B cell (primary cell): Measurements from ENCODE around the gene MLLT6. TPM values are rescaled to one million over a fixed set of nuclear protein-coding genes. Genes with fewer than 3 reads are reported as not detected.

Source experiments
- ATAC-seq: fragments of 200-7000 bp; cut with Tn5 transposase; one replicate; pipeline ENCODE4 v1.10.0; 2021; ENCODE audit warnings: low read depth, mild to moderate bottlenecking, moderate number of reproducible peaks, moderate library complexity
- CTCF ChIA-PET: fragments of 350-600 bp; sonication (Branson Sonifier 250); formaldehyde crosslinking; loops from one replicate; lab custom pipeline; 2021; ENCODE audit warnings: antibody characterized with exemption, inconsistent platforms; lab: Charles Lee
- POLR2A ChIA-PET: fragments of 350-600 bp; sonication (Branson Sonifier 250); formaldehyde crosslinking; loops from one replicate; lab custom pipeline; 2021; ENCODE audit warnings: antibody characterized with exemption; lab: Charles Lee
- DNase-seq: peaks from one replicate; pipeline ENCODE4 v3.0.0; 2013
- H2AFZ ChIP-seq: 2 replicates; pipeline ENCODE4 v1.6.1; 2012; ENCODE audit warnings: mild to moderate bottlenecking, low read depth, low read length; ENCODE audit not compliant: insufficient read depth, poor library complexity, severe bottlenecking
- H3K27ac ChIP-seq, 2 donors: 1 replicate in 1 of 2; 2 replicates in 1 of 2; pipeline ENCODE4 v1.5.1; 2012 to 2013; ENCODE audit warnings: low read length in 2 of 2, mild to moderate bottlenecking in 2 of 2, moderate library complexity in 1 of 2
- H3K27me3 ChIP-seq, 4 experiments: fragments of 200-600 bp in 1 of 4; sonication (generic) in 1 of 4; replicated peaks in 1 of 4; 1 replicate in 2 of 4; 2 replicates in 2 of 4; pipeline versions ENCODE4 v1.6.1 to v1.7.0; 2013 to 2016; ENCODE audit warnings: low read length in 3 of 4, mild to moderate bottlenecking in 2 of 4, mixed read lengths in 1 of 4, moderate library complexity in 1 of 4; ENCODE audit not compliant: insufficient read depth in 4 of 4, control insufficient read depth in 3 of 4; ENCODE audit errors: control extremely low read depth in 1 of 4
- H3K36me3 ChIP-seq, 2 experiments: replicated peaks in 1 of 2; 1 replicate in 1 of 2; 2 replicates in 1 of 2; pipeline versions ENCODE4 v1.6.1 to v1.7.1; 2013; ENCODE audit warnings: low read length in 1 of 2; ENCODE audit not compliant: insufficient read depth in 2 of 2, control insufficient read depth in 1 of 2; ENCODE audit errors: control extremely low read depth in 1 of 2, extremely low read depth in 1 of 2
- H3K4me1 ChIP-seq, 2 donors: fragments of 200-600 bp in 1 of 2; sonication (generic) in 1 of 2; 1 replicate in 1 of 2; 2 replicates in 1 of 2; pipeline versions ENCODE4 v1.5.1 to v1.6.1; 2013 to 2017; ENCODE audit warnings: low read length in 2 of 2; ENCODE audit not compliant: control insufficient read depth in 2 of 2, insufficient read depth in 2 of 2
- H3K4me2 ChIP-seq: replicated peaks from 2 replicates; pipeline ENCODE3; 2012; ENCODE audit warnings: mild to moderate bottlenecking, low read depth, low read length; ENCODE audit not compliant: poor library complexity, severe bottlenecking
- H3K4me3 ChIP-seq, 5 experiments: fragments of 200-600 bp in 1 of 5; sonication (generic) in 1 of 5; 1 replicate in 3 of 5; 2 replicates in 2 of 5; pipeline versions ENCODE4 v1.5.1 to v1.7.0; 2011 to 2016; ENCODE audit warnings: low read length in 4 of 5, mild to moderate bottlenecking in 4 of 5, low read depth in 2 of 5, control low read depth in 1 of 5, moderate library complexity in 1 of 5; ENCODE audit not compliant: insufficient read depth in 1 of 5; ENCODE audit errors: control extremely low read depth in 1 of 5, extremely low read depth in 1 of 5
- H3K79me2 ChIP-seq: fragments of 200-600 bp; sonication (generic); one replicate; pipeline ENCODE4 v1.6.0; 2016; ENCODE audit warnings: low read length; ENCODE audit not compliant: control insufficient read depth, insufficient read depth
- H3K9ac ChIP-seq: fragments of 200-600 bp; sonication (generic); 2 replicates; pipeline ENCODE4 v1.6.1; 2017; ENCODE audit warnings: mild to moderate bottlenecking, low read length, moderate library complexity
- H3K9me3 ChIP-seq, 3 donors: one replicate each; pipeline versions ENCODE4 v1.6.1 to v1.7.1; 2013; ENCODE audit warnings: low read length in 2 of 3; ENCODE audit not compliant: control insufficient read depth in 2 of 3, insufficient read depth in 1 of 3; ENCODE audit errors: control extremely low read depth in 1 of 3
- H4K20me1 ChIP-seq: 2 replicates; pipeline ENCODE4 v1.6.0; 2012; ENCODE audit warnings: mild to moderate bottlenecking, low read length; ENCODE audit not compliant: insufficient read depth, control insufficient read depth, poor library complexity, severe bottlenecking
- H3K27ac Mint-ChIP-seq: one replicate; pipeline ENCODE4 v1.8.0; 2021; ENCODE audit warnings: mixed read lengths
- H3K27me3 Mint-ChIP-seq: one replicate; pipeline ENCODE4 v1.8.0; 2021; ENCODE audit warnings: mixed read lengths
- H3K4me1 Mint-ChIP-seq: one replicate; pipeline ENCODE4 v1.8.0; 2021; ENCODE audit warnings: mixed read lengths
- H3K4me3 Mint-ChIP-seq: one replicate; pipeline ENCODE4 v1.8.0; 2021; ENCODE audit warnings: mixed read lengths
- H3K9me3 Mint-ChIP-seq: one replicate; pipeline ENCODE4 v1.8.0; 2022; ENCODE audit warnings: mixed read lengths; ENCODE audit not compliant: insufficient read depth
- EZH2 ChIP-seq: IDR thresholded peaks from 2 replicates; pipeline ENCODE4 v1.6.1; 2012; ENCODE audit warnings: borderline replicate concordance, low read depth, mild to moderate bottlenecking, moderate library complexity, low read length; ENCODE audit not compliant: insufficient read depth, poor library complexity, severe bottlenecking
- WGBS: methylation state at CpG from one replicate; pipeline ENCODE4 v1.1.5; 2013; ENCODE audit warnings: missing lambda C conversion rate; ENCODE audit not compliant: insufficient coverage; 5-methylcytosine and 5-hydroxymethylcytosine counted together
- intact Hi-C: fragments of 100-400 bp; cut with micrococcal nuclease; formaldehyde crosslinking; loops from one replicate; pipeline ENCODE4 v1.10.0; 2022
- polyA plus RNA-seq: library from polyadenylated mRNA; depleted of rRNA; stranded (reverse); fragments of >200 nt; gene quantifications from 2 replicates; pipeline ENCODE4 v1.2.3, GENCODE V29; 2012
- total RNA-seq, 2 donors: library from RNA; stranded (reverse); fragments of 120-200 nt in 1 of 2; gene quantifications; 1 replicate in 1 of 2; 2 replicates in 1 of 2; pipeline versions ENCODE4 v1.2.3 to v1.2.4, GENCODE V29; 2013 to 2022
- TF ChIP-seq, protein P1 (sequence below): fragments of 200-600 bp; IDR thresholded peaks from one replicate; pipeline ENCODE4 v1.8.0; 2022; ENCODE audit warnings: antibody characterized with exemption, mild to moderate bottlenecking

The MLLT6 gene
- total and polyA plus RNA-seq, 2 donors (not counting 1 experiment from before 2014, with no cell fraction given), result 165 to 288 TPM

DNA sequence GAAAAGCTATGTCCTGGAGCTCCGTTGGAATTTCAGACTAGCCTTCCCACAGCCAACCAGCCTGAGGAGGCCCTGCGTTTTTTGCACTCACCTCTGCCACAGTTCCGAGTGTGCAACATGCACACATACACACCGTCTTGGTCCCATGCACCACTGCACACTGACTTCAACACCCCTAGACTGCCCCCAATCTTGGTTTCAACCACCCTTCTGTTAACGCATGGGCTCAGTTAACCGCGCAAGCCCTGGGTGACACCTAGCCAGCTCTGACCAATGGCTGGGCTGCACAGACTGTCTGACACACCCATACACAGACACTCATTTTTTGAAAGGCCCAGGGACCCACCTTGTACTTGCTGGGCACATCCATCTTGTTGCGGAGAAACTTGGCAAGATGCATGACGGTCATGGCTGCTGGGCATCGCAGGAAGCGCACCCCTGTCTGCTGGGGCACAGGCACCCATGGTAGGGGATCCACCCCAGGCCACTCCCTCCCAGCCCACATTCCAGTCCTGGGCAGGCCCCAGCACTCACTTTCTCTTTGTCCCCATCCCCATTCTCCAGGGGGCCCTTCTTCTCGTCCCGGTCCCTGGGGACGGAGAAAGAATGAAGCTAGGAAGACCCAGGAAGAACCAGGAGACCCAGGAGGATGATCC lies 33.1 kb downstream of the MLLT6 start:
- POLR2A ChIA-PET, result interaction anchor here (0.6 to 0.7 kb wide), 2 partner anchors 30 to 1329 kb away, joined by 3 to 7 read pairs; no protein-coding TSS in a partner anchor
- intact Hi-C loops, result no loop called here
- CTCF ChIA-PET, result interaction anchor here (0.5 to 4.5 kb wide), 5 partner anchors 22 to 257 kb away, joined by 3 to 172 read pairs (median 3); partner anchors contain the start of gene EPOP
- no peak overlapping the region for H3K27ac ChIP-seq
- peaks cover 0 to 8% (median 0%) of the 10 kb centered on the region in 4 experiments for H3K27me3 ChIP-seq
- H3K4me2 ChIP-seq, result no peak overlapping the region
- H3K9ac ChIP-seq, result no peak overlapping the region
- H4K20me1 ChIP-seq, result peaks cover 7% of the 10 kb centered on the region
- peaks cover 15% of the 10 kb centered on the region for H3K4me1 Mint-ChIP-seq
- peaks cover 0 to 9% of the 10 kb centered on the region in 2 donors for H3K4me1 ChIP-seq
- DNase-seq (no peak), ATAC-seq (no peak)
- no peak overlapping the region for H2AFZ ChIP-seq
- no peak overlapping the region for H3K27ac Mint-ChIP-seq
- no peaks in the 10 kb centered on the region for H3K9me3 ChIP-seq
- peaks cover 6% of the 10 kb centered on the region for H3K27me3 Mint-ChIP-seq
- 70% methylated on average over 11 of the region's 14 CpGs for WGBS
- H3K79me2 ChIP-seq, result no peaks in the 10 kb centered on the region
- no peaks in the 10 kb centered on the region for H3K9me3 Mint-ChIP-seq
- no peaks in the 10 kb centered on the region for H3K36me3 ChIP-seq
- no peak overlapping the region for H3K4me3 Mint-ChIP-seq
- H3K4me3 ChIP-seq, result no peak overlapping the region
- TF ChIP-seq EZH2, result no peak
- TF ChIP-seq, protein P1, sequence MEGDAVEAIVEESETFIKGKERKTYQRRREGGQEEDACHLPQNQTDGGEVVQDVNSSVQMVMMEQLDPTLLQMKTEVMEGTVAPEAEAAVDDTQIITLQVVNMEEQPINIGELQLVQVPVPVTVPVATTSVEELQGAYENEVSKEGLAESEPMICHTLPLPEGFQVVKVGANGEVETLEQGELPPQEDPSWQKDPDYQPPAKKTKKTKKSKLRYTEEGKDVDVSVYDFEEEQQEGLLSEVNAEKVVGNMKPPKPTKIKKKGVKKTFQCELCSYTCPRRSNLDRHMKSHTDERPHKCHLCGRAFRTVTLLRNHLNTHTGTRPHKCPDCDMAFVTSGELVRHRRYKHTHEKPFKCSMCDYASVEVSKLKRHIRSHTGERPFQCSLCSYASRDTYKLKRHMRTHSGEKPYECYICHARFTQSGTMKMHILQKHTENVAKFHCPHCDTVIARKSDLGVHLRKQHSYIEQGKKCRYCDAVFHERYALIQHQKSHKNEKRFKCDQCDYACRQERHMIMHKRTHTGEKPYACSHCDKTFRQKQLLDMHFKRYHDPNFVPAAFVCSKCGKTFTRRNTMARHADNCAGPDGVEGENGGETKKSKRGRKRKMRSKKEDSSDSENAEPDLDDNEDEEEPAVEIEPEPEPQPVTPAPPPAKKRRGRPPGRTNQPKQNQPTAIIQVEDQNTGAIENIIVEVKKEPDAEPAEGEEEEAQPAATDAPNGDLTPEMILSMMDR, result no peak

DNA sequence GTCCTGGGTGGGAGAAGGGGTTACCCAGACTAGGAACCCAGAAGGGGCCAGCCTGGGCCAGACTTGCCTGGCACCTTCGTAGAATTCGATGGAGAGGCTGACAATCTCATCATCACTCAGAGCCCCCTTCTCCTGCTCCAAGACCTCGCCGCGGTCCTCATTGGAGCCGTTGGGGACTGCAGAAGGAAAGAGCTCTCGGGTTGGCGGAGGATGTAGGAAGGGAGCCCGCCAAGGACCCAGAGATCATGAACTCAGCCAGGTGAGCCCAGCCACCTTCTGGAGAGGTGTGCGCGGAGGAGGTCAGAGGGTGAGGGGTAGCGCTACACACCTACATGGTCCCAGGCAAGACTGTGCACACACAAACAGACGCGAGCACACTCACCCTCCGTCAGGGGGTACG lies 33.6 kb downstream of the MLLT6 start:
- peaks cover 6% of the 10 kb centered on the region for H3K27me3 Mint-ChIP-seq
- no peak overlapping the region for H3K9ac ChIP-seq
- H2AFZ ChIP-seq, result no peak overlapping the region
- H3K27me3 ChIP-seq, result peaks cover 0 to 8% (median 0%) of the 10 kb centered on the region in 4 experiments
- intact Hi-C loops, result no loop called here
- ATAC-seq (no peak), DNase-seq (no peak)
- no peak overlapping the region for H3K4me3 Mint-ChIP-seq
- H3K4me1 Mint-ChIP-seq, result peaks cover 12% of the 10 kb centered on the region
- no peak overlapping the region for H3K27ac Mint-ChIP-seq
- peaks cover 0 to 9% of the 10 kb centered on the region in 2 donors for H3K4me1 ChIP-seq
- TF ChIP-seq, protein P1, result no peak
- no peak for TF ChIP-seq EZH2
- no peak overlapping the region for H3K4me3 ChIP-seq
- H3K9me3 Mint-ChIP-seq, result no peaks in the 10 kb centered on the region
- no peak overlapping the region for H3K27ac ChIP-seq
- ChIA-PET POLR2A (no interaction called here), CTCF (interaction anchor here (0.6 kb wide), 1 partner anchor 57 kb away, joined by 3 read pairs; no protein-coding TSS in a partner anchor)
- H3K36me3 ChIP-seq, result no peaks in the 10 kb centered on the region
- peaks cover 7% of the 10 kb centered on the region for H4K20me1 ChIP-seq
- no peak overlapping the region for H3K4me2 ChIP-seq
- no peaks in the 10 kb centered on the region for H3K9me3 ChIP-seq
- 96% methylated on average over 11 of the region's 16 CpGs for WGBS
- no peaks in the 10 kb centered on the region for H3K79me2 ChIP-seq
